Activated CD4-positive, alpha-beta T cell treated with anti-CD3 and anti-CD28 coated beads, Interleukin-2, amount 10 ng/mL, durations not matched to agents 24 days and 14 days (primary cell): ENCODE measurements around the gene CAD. TPM values are rescaled to one million over a fixed set of nuclear protein-coding genes. Genes with fewer than 3 reads are reported as not detected.

ENCODE experiments used
- DNase-seq: peaks from one replicate; pipeline ENCODE4 v3.0.0; 2022
- H3K27ac Mint-ChIP-seq: one replicate; pipeline ENCODE4 v1.8.0; 2022; ENCODE audit warnings: mild to moderate bottlenecking, mixed read lengths
- H3K27me3 Mint-ChIP-seq: one replicate; pipeline ENCODE4 v1.8.0; 2022; ENCODE audit warnings: mixed read lengths
- H3K36me3 Mint-ChIP-seq: one replicate; pipeline ENCODE4 v1.8.0; 2022; ENCODE audit warnings: low read depth, mild to moderate bottlenecking, mixed read lengths
- H3K4me1 Mint-ChIP-seq: one replicate; pipeline ENCODE4 v1.8.0; 2021; ENCODE audit warnings: mixed read lengths
- H3K4me3 Mint-ChIP-seq: one replicate; pipeline ENCODE4 v1.8.0; 2022; ENCODE audit warnings: mild to moderate bottlenecking, moderate library complexity, mixed read lengths
- H3K9me3 Mint-ChIP-seq: one replicate; pipeline ENCODE4 v1.8.0; 2021; ENCODE audit warnings: mixed read lengths
- intact Hi-C: fragments of 100-400 bp; cut with micrococcal nuclease; formaldehyde crosslinking; loops from one replicate; pipeline ENCODE4 v1.15.1; 2023
- total RNA-seq: library from RNA; stranded (reverse); gene quantifications from 2 replicates; pipeline ENCODE4 v1.2.3, GENCODE V29; 2022

Gene CAD
- total RNA-seq, 1 donor from 2014 or later = 159 TPM

- no peak for DNase-seq
- intact Hi-C loops = no loop called here
- no peak overlapping the region for H3K27ac Mint-ChIP-seq
- no peaks in the 10 kb centered on the region for H3K27me3 Mint-ChIP-seq
- H3K4me1 Mint-ChIP-seq = peaks cover 11% of the 10 kb centered on the region
- peaks cover 75% of the 10 kb centered on the region for H3K36me3 Mint-ChIP-seq
- H3K9me3 Mint-ChIP-seq = no peaks in the 10 kb centered on the region
- H3K4me3 Mint-ChIP-seq = no peak overlapping the region
These were observed 6.2 kb downstream of the CAD start for GRCh38 chr2:27223416-27223815.

GRCh38 chr2:27225526-27225925 is 8.4 kb downstream of the CAD start:
- peaks cover 4% of the 10 kb centered on the region for H3K4me1 Mint-ChIP-seq
- peaks cover 71% of the 10 kb centered on the region for H3K36me3 Mint-ChIP-seq
- DNase-seq = no peak
- no peak overlapping the region for H3K27ac Mint-ChIP-seq
- no peak overlapping the region for H3K4me3 Mint-ChIP-seq
- H3K9me3 Mint-ChIP-seq = no peaks in the 10 kb centered on the region
- no peaks in the 10 kb centered on the region for H3K27me3 Mint-ChIP-seq
- intact Hi-C loops = no loop called here

- Mint-ChIP-seq H3K36me3 (peaks cover 76% of the 10 kb centered on the region), H3K4me3 (no peak overlapping the region), H3K27me3 (no peaks in the 10 kb centered on the region), H3K9me3 (no peaks in the 10 kb centered on the region), H3K27ac (no peak overlapping the region), H3K4me1 (no peaks in the 10 kb centered on the region)
- DNase-seq = no peak
- intact Hi-C loops = no loop called here
These were observed 10.3 kb downstream of the CAD start for GRCh38 chr2:27227501-27227900.

- Mint-ChIP-seq H3K9me3 (no peaks in the 10 kb centered on the region), H3K27ac (no peak overlapping the region), H3K36me3 (peaks cover 79% of the 10 kb centered on the region), H3K27me3 (no peaks in the 10 kb centered on the region), H3K4me3 (no peak overlapping the region), H3K4me1 (no peaks in the 10 kb centered on the region)
- DNase-seq = no peak
- intact Hi-C loops = no loop called here
These were observed 14.8 kb downstream of the CAD start for GRCh38 chr2:27231921-27232320.

- no peak for DNase-seq
- peaks cover 79% of the 10 kb centered on the region for H3K36me3 Mint-ChIP-seq
- H3K9me3 Mint-ChIP-seq = no peaks in the 10 kb centered on the region
- H3K27me3 Mint-ChIP-seq = no peaks in the 10 kb centered on the region
- intact Hi-C loops = no loop called here
- no peak overlapping the region for H3K27ac Mint-ChIP-seq
- H3K4me1 Mint-ChIP-seq = no peaks in the 10 kb centered on the region
- H3K4me3 Mint-ChIP-seq = no peak overlapping the region
These were observed 16.2 kb downstream of the CAD start for GRCh38 chr2:27233341-27233740.

- Mint-ChIP-seq H3K36me3 (peaks cover 83% of the 10 kb centered on the region), H3K27me3 (no peaks in the 10 kb centered on the region), H3K4me3 (no peak overlapping the region)
These were observed 19.0 kb downstream of the CAD start for GRCh38 chr2:27236136-27236535.

GRCh38 chr2:27236626-27237025 is 19.5 kb downstream of the CAD start:
- Mint-ChIP-seq H3K36me3 (peaks cover 83% of the 10 kb centered on the region), H3K27ac (no peak overlapping the region), H3K27me3 (no peaks in the 10 kb centered on the region), H3K9me3 (no peaks in the 10 kb centered on the region), H3K4me3 (no peak overlapping the region), H3K4me1 (peaks cover 5% of the 10 kb centered on the region)
- DNase-seq = no peak
- intact Hi-C loops = no loop called here

More at GRCh38 chr2:27236136-27236535, 19.0 kb downstream of the CAD start:
- Mint-ChIP-seq H3K9me3 (no peaks in the 10 kb centered on the region), H3K4me1 (peaks cover under 1% of the 10 kb centered on the region), H3K27ac (no peak overlapping the region)
- no peak for DNase-seq
- intact Hi-C loops = no loop called here

GRCh38 chr2:27237341-27237945 is 20.3 kb downstream of the CAD start:
- intact Hi-C loops = no loop called here
- no peak for DNase-seq
- no peak overlapping the region for H3K4me3 Mint-ChIP-seq
- H3K36me3 Mint-ChIP-seq = peaks cover 81% of the 10 kb centered on the region
- no peaks in the 10 kb centered on the region for H3K27me3 Mint-ChIP-seq
- H3K27ac Mint-ChIP-seq = no peak overlapping the region
- H3K4me1 Mint-ChIP-seq = peaks cover 5% of the 10 kb centered on the region
- H3K9me3 Mint-ChIP-seq = no peaks in the 10 kb centered on the region

GRCh38 chr2:27238976-27239375 is 21.8 kb downstream of the CAD start:
- intact Hi-C loops = no loop called here
- peaks cover 5% of the 10 kb centered on the region for H3K4me1 Mint-ChIP-seq
- H3K4me3 Mint-ChIP-seq = no peak overlapping the region
- no peak for DNase-seq
- H3K9me3 Mint-ChIP-seq = no peaks in the 10 kb centered on the region
- H3K27ac Mint-ChIP-seq = no peak overlapping the region
- H3K36me3 Mint-ChIP-seq = peaks cover 81% of the 10 kb centered on the region
- no peaks in the 10 kb centered on the region for H3K27me3 Mint-ChIP-seq

GRCh38 chr2:27240406-27240805 is 23.2 kb downstream of the CAD start:
- Mint-ChIP-seq H3K9me3 (no peaks in the 10 kb centered on the region), H3K4me1 (peaks cover 5% of the 10 kb centered on the region), H3K27me3 (no peaks in the 10 kb centered on the region), H3K4me3 (no peak overlapping the region), H3K27ac (no peak overlapping the region), H3K36me3 (peaks cover 73% of the 10 kb centered on the region)
- intact Hi-C loops = no loop called here
- DNase-seq = no peak

GRCh38 chr2:27241761-27242613 is 24.8 kb downstream of the CAD start:
- Mint-ChIP-seq H3K9me3 (no peaks in the 10 kb centered on the region), H3K27ac (no peak overlapping the region), H3K27me3 (no peaks in the 10 kb centered on the region), H3K36me3 (peaks cover 63% of the 10 kb centered on the region), H3K4me1 (peaks cover 5% of the 10 kb centered on the region), H3K4me3 (no peak overlapping the region)
- intact Hi-C loops = no loop called here
- DNase-seq = no peak

GRCh38 chr2:27242614-27242951 is 25.4 kb downstream of the CAD start:
- Mint-ChIP-seq H3K27ac (no peak overlapping the region), H3K27me3 (no peaks in the 10 kb centered on the region), H3K9me3 (no peaks in the 10 kb centered on the region), H3K4me3 (no peak overlapping the region), H3K4me1 (peaks cover 5% of the 10 kb centered on the region), H3K36me3 (peaks cover 59% of the 10 kb centered on the region)
- no peak for DNase-seq
- intact Hi-C loops = no loop called here

- Mint-ChIP-seq H3K4me1 (peaks cover 5% of the 10 kb centered on the region), H3K27me3 (peaks cover 2% of the 10 kb centered on the region), H3K9me3 (no peaks in the 10 kb centered on the region), H3K4me3 (no peak overlapping the region), H3K27ac (no peak overlapping the region), H3K36me3 (peaks cover 50% of the 10 kb centered on the region)
- DNase-seq = no peak
- intact Hi-C loops = no loop called here
These were observed 26.4 kb downstream of the CAD start for GRCh38 chr2:27243391-27244130.

- peaks cover 2% of the 10 kb centered on the region for H3K27me3 Mint-ChIP-seq
- H3K4me3 Mint-ChIP-seq = no peak overlapping the region
- peaks cover 39% of the 10 kb centered on the region for H3K36me3 Mint-ChIP-seq
- intact Hi-C loops = no loop called here
- DNase-seq = no peak
- H3K4me1 Mint-ChIP-seq = peaks cover 5% of the 10 kb centered on the region
- H3K27ac Mint-ChIP-seq = no peak overlapping the region
- H3K9me3 Mint-ChIP-seq = no peaks in the 10 kb centered on the region
These were observed 27.9 kb downstream of the CAD start for GRCh38 chr2:27245116-27245515.
